GM12892 (cell line): ENCODE results near the gene SMYD3.

ENCODE experiments used
- POLR2A ChIP-seq: IDR thresholded peaks from 2 replicates; pipeline ENCODE4 v1.6.1; 2011; ENCODE audit warnings: low read depth, low read length, control low read depth
- POLR2AphosphoS5 ChIP-seq: IDR thresholded peaks from 2 replicates; pipeline ENCODE4 v1.6.1; 2011; ENCODE audit warnings: low read depth, low read length, control low read depth

DNA sequence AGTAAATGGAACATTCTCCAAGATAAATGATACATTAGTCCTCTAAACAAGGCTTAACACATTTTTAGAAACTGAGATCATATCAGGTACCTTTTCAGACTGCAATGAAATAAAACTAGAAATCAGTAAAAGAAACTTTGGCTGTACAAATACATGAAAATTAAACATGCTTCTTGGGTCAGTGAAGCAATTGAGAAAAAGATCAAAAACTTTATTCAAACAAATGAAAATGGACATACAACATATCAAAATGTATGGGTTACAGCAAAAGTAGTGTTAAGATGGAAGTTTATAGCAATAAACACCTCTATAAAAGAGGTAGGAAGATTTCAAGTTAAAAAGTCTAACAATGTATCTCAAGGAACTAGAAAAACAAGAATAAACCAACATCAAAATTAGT is 598.5 kb downstream of the SMYD3 start:
- TF ChIP-seq POLR2A (no peak), POLR2AphosphoS5 (no peak)
